Sigmoid colon (tissue), 7 donors: ENCODE results near the gene SUSD2. TPM values are rescaled to one million over a fixed set of nuclear protein-coding genes. Genes with fewer than 3 reads are reported as not detected.

Source experiments
- DNase-seq: peaks from one replicate; pipeline ENCODE4 v3.0.0-alpha.2; 2019
- H3K27ac ChIP-seq, 4 donors: fragments of 200-600 bp; sonication (generic); one replicate each; pipeline ENCODE4 v1.5.1; 2016 to 2019; ENCODE audit warnings: mild to moderate bottlenecking in 1 of 4
- H3K27me3 ChIP-seq, 3 donors: fragments of 200-600 bp; sonication (generic); one replicate each; pipeline ENCODE4 v1.5.1; 2019; ENCODE audit warnings: mild to moderate bottlenecking in 1 of 3
- H3K36me3 ChIP-seq, 4 donors: fragments of 200-600 bp; sonication (generic); one replicate each; pipeline ENCODE4 v1.5.1; 2016 to 2019
- H3K4me1 ChIP-seq, 4 donors: fragments of 200-600 bp; sonication (generic); one replicate each; pipeline ENCODE4 v1.5.1; 2017 to 2019
- H3K4me3 ChIP-seq, 4 donors: fragments of 200-600 bp; sonication (generic); one replicate each; pipeline ENCODE4 v1.5.1; 2017 to 2019; ENCODE audit warnings: mild to moderate bottlenecking in 2 of 4, moderate library complexity in 1 of 4
- H3K9me3 ChIP-seq, 4 donors: fragments of 200-600 bp in 3 of 4; sonication (generic) in 3 of 4; one replicate each; pipeline versions ENCODE4 v1.5.1 to v1.6.1; 2013 to 2019
- EP300 ChIP-seq, 4 donors: sonication (generic); formaldehyde crosslinking; IDR thresholded peaks; one replicate each; pipeline ENCODE4 v1.6.1; 2017; ENCODE audit warnings: antibody characterized with exemption in 4 of 4
- POLR2A ChIP-seq, 2 donors: fragments of 450-650 bp; IDR thresholded peaks; one replicate each; pipeline ENCODE4 v1.6.1; 2016; ENCODE audit warnings: antibody characterized with exemption in 2 of 2, mild to moderate bottlenecking in 2 of 2, moderate library complexity in 2 of 2
- POLR2AphosphoS5 ChIP-seq, 4 donors: sonication (generic); formaldehyde crosslinking; IDR thresholded peaks; one replicate each; pipeline ENCODE4 v1.6.1; 2017; ENCODE audit warnings: antibody characterized with exemption in 4 of 4
- WGBS, 2 donors: extraction: QIAGEN DNeasy Blood & Tissue Kit; methylation state at CpG; one replicate each; pipeline ENCODE4 v1.1.7; 2013; 5-methylcytosine and 5-hydroxymethylcytosine counted together
- intact Hi-C: fragments of 100-400 bp; cut with DNase I; formaldehyde crosslinking; loops from one replicate; pipeline ENCODE4 v1.15.1; 2023
- polyA plus RNA-seq, 3 donors: library from polyadenylated mRNA; stranded (reverse); fragments of 200-250 nt; gene quantifications; one replicate each; pipeline ENCODE4 v1.2.3, GENCODE V29; 2013
- total RNA-seq, 4 donors: library from RNA; depleted of rRNA; stranded (reverse); fragments of >200 nt; gene quantifications; one replicate each; pipeline ENCODE4 v1.1.0, GENCODE V29; 2016
- TF ChIP-seq, protein P1 (sequence below), 4 experiments: fragments of 450-650 bp in 3 of 4; fragments of 200-600 bp in 1 of 4; IDR thresholded peaks; one replicate each; pipeline ENCODE4 v1.5.1; 2016 to 2019; ENCODE audit warnings: antibody characterized with exemption in 4 of 4, mild to moderate bottlenecking in 3 of 4, moderate library complexity in 2 of 4
- donor health status: healthy with polysubstance abuse.
- donor health status: Bipolar disorder and iron deficiency.
- donor health status: healthy.

SUSD2 gene
- total and polyA plus RNA-seq, 7 donors: 1.2 to 8.6 (median 3.0) TPM; not detected in 2

- peaks cover 0 to 89% (median 66%) of the 10 kb centered on the region in 4 donors for H3K4me1 ChIP-seq
Measured at GRCh38 chr22:24144056-24144777, 37.1 kb upstream of the SUSD2 start.

GRCh38 chr22:24144778-24145085 lies 36.6 kb upstream of the SUSD2 start:
- no peaks in the 10 kb centered on the region for H3K27me3 ChIP-seq
- 60 to 74% methylated on average over 2 of the region's 2 CpGs for WGBS, 2 donors
- no peak for DNase-seq
- peaks cover 0 to 92% (median 69%) of the 10 kb centered on the region in 4 donors for H3K4me1 ChIP-seq
- no peaks in the 10 kb centered on the region for H3K36me3 ChIP-seq
- TF ChIP-seq, protein P1, sequence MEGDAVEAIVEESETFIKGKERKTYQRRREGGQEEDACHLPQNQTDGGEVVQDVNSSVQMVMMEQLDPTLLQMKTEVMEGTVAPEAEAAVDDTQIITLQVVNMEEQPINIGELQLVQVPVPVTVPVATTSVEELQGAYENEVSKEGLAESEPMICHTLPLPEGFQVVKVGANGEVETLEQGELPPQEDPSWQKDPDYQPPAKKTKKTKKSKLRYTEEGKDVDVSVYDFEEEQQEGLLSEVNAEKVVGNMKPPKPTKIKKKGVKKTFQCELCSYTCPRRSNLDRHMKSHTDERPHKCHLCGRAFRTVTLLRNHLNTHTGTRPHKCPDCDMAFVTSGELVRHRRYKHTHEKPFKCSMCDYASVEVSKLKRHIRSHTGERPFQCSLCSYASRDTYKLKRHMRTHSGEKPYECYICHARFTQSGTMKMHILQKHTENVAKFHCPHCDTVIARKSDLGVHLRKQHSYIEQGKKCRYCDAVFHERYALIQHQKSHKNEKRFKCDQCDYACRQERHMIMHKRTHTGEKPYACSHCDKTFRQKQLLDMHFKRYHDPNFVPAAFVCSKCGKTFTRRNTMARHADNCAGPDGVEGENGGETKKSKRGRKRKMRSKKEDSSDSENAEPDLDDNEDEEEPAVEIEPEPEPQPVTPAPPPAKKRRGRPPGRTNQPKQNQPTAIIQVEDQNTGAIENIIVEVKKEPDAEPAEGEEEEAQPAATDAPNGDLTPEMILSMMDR (IDR thresholded peaks at IDR 0.05): no peak
- TF ChIP-seq POLR2AphosphoS5 (IDR thresholded peaks at IDR 0.05) (no peak), POLR2A (IDR thresholded peaks at IDR 0.05) (no peak), EP300 (IDR thresholded peaks at IDR 0.05) (no peak)
- H3K27ac ChIP-seq: peak overlapping the region in 3 of 4 donors; percentile 80 to 87 (median 84)
- no peak overlapping the region for H3K4me3 ChIP-seq
- intact Hi-C loops: no loop called here
- H3K9me3 ChIP-seq: no peaks in the 10 kb centered on the region

More at GRCh38 chr22:24144056-24144777, 37.1 kb upstream of the SUSD2 start:
- no peaks in the 10 kb centered on the region for H3K36me3 ChIP-seq
- H3K27ac ChIP-seq: peak overlapping the region in 2 of 4 donors; percentile 84 to 87
- WGBS, 2 donors: 88 to 91% methylated on average over 1 of the region's 1 CpG
- H3K4me3 ChIP-seq: no peak overlapping the region
- no peaks in the 10 kb centered on the region for H3K27me3 ChIP-seq
- H3K9me3 ChIP-seq: no peaks in the 10 kb centered on the region
- TF ChIP-seq POLR2AphosphoS5 (IDR thresholded peaks at IDR 0.05) (no peak), POLR2A (IDR thresholded peaks at IDR 0.05) (no peak), EP300 (IDR thresholded peaks at IDR 0.05) (no peak)
- TF ChIP-seq, protein P1 (IDR thresholded peaks at IDR 0.05): no peak
- DNase-seq: no peak
- intact Hi-C loops: no loop called here

GRCh38 chr22:24145446-24146193 lies 35.7 kb upstream of the SUSD2 start:
- TF ChIP-seq POLR2AphosphoS5 (IDR thresholded peaks at IDR 0.05): peak in 1 of 4 donors; percentile 24
- no peak for TF ChIP-seq POLR2A (IDR thresholded peaks at IDR 0.05)
- Histone ChIP-seq H3K36me3 (no peaks in the 10 kb centered on the region), H3K27ac (peak overlapping the region; percentile 73 to 87 (median 82)), H3K27me3 (no peaks in the 10 kb centered on the region), H3K9me3 (no peaks in the 10 kb centered on the region), H3K4me1 (peaks cover 0 to 85% (median 66%) of the 10 kb centered on the region in 4 donors), H3K4me3 (no peak overlapping the region)
- 94 to 96% methylated on average over 9 of the region's 9 CpGs for WGBS, 2 donors
- no peak for DNase-seq
- intact Hi-C loops: no loop called here

GRCh38 chr22:24146194-24146616 lies 35.1 kb upstream of the SUSD2 start:
- WGBS, 2 donors: 2 to 4% methylated on average over 4 of the region's 4 CpGs
- Histone ChIP-seq H3K9me3 (no peaks in the 10 kb centered on the region), H3K4me3 (no peak overlapping the region)

More at GRCh38 chr22:24146194-24146616, 35.1 kb upstream of the SUSD2 start:
- peak; percentile 83 for DNase-seq
- intact Hi-C loops: no loop called here
- no peaks in the 10 kb centered on the region for H3K36me3 ChIP-seq
- TF ChIP-seq POLR2A (IDR thresholded peaks at IDR 0.05) (peak in 1 of 2 donors; percentile 20), POLR2AphosphoS5 (IDR thresholded peaks at IDR 0.05) (peak in 3 of 4 donors; percentile 57 to 62 (median 58)), EP300 (IDR thresholded peaks at IDR 0.05) (peak in 1 of 4 donors; percentile 19)
- TF ChIP-seq, protein P1 (IDR thresholded peaks at IDR 0.05): no peak
- no peaks in the 10 kb centered on the region for H3K27me3 ChIP-seq
- peaks cover 0 to 80% (median 62%) of the 10 kb centered on the region in 4 donors for H3K4me1 ChIP-seq
- peak overlapping the region; percentile 73 to 87 (median 82) for H3K27ac ChIP-seq
